Measurements from ENCODE around the gene ABCA4. TPM values are rescaled to one million over a fixed set of nuclear protein-coding genes. Genes with fewer than 3 reads are reported as not detected.
"Not testable (repeated sequence)": the region's sequence is repeated elsewhere in the genome, so short reads cannot be mapped to it uniquely, and the experiment has no call there.

Gene ABCA4
- total RNA-seq, 2 experiments from 2014 or later = not detected

DNA sequence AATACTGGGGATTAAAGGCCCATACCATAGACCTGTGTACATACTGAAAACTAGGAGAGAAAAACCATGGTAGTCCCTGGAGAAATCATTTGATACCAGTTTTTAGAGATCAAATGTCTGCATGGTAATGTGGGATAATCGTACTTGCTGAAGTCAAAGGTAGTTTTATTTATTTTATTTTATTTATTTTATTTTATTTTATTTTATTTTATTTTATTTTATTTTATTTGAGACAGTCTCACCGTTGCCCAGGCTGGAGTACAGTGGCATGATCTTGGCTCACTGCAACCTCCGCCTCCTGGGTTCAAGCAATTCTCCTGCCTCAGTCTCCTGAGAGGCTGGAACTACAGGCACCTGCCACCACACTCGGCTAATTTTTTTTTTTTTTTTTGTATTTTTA lies 122.4 kb downstream of the ABCA4 start:
- H3K36me3 Mint-ChIP-seq (ENCODE audit: low read depth); CTCF ChIA-PET: not testable (repeated sequence)

DNA sequence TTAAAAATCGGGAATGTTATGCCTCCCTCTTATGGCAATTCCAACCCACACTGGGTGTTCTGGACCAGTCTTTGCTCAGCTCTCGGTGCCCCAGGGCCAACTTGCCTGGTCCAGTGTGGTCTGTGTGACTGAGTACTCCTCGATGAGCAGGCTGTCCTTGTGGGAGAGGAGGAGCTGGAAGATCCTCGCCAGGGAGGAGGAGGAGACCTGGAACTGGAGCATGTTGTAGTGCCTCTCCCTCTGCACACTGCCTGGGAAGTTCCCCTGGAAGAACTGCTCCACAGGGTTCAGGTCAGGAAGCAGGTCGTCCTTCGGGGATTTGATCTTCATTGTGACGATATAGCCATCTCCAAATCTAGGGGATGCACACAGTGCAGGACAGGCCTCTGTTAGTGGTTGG lies 123.2 kb downstream of the ABCA4 start:
- Mint-ChIP-seq H3K4me1 (peaks cover 7% of the 10 kb centered on the region), H3K9me3 (no peaks in the 10 kb centered on the region), H3K4me3 (no peak overlapping the region), H3K27me3 (peaks cover 38% of the 10 kb centered on the region), H3K27ac (no peak overlapping the region), H3K36me3 (ENCODE audit: low read depth) (no peaks in the 10 kb centered on the region)
- ChIA-PET POLR2A (no interaction called here), CTCF (no interaction called here)
- no peak for DNase-seq

More for the DNA sequence above, 122.4 kb downstream of the ABCA4 start:
- H3K4me1 Mint-ChIP-seq, POLR2A ChIA-PET, H3K9me3 Mint-ChIP-seq, H3K4me3 Mint-ChIP-seq, H3K27ac Mint-ChIP-seq, DNase-seq: not testable (repeated sequence)
- peaks cover 38% of the 10 kb centered on the region for H3K27me3 Mint-ChIP-seq

DNA sequence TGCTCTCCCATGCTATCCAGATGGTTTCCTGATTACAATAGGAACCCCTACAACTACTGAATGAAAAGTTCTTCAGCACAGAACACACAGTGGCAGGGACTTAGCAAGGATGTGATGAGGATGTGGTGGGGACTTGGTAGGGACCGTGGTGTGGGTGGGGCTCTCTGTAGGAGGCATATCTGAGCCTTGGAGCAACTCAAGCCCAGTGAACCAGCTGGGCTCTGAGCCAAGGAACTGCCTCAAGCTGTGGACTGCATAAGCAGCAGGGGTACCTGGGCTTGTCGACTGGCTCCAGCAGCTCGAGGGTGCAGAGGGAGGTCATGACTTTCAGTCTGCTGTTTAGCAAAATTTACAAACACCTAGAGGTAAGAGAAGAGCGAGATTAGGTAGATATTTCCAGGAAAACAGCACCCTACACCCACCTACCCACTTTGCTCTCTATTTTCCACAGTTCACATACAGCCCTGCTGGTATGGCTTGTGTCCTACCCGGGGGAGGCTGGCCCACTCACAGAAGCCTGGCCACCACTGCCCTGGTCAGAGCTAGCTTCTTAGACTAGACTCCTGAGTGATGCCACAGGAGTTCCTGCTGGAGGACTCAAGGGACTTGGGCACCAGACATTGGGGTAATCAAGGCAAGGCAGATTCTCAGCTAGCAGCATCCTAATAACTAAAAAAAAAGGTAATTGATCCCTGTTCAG lies 125.0 kb downstream of the ABCA4 start:
- Mint-ChIP-seq H3K27ac (no peak overlapping the region), H3K4me1 (peaks cover 7% of the 10 kb centered on the region), H3K4me3 (no peak overlapping the region), H3K36me3 (ENCODE audit: low read depth) (no peaks in the 10 kb centered on the region), H3K9me3 (no peaks in the 10 kb centered on the region), H3K27me3 (peaks cover 41% of the 10 kb centered on the region)
- no peak for DNase-seq
- ChIA-PET CTCF (no interaction called here), POLR2A (no interaction called here)

DNA sequence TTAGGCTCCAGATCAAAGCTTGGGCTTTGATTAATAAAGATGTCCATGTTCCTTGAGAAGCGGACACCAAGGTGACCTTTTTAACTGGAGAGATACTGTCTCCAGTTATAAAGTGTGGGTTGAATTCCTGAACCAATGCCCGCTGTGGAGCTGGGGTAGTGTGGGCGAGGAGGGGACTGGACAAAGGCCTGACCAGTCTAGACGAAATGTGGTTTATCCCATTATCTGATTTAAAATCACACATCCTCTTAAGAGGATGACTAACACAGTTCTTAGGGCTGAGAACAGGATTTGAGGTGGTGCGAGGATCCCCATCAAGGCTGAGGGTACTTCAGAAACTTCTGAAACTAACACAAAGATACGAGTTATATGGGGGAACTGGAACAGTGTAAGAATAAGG lies 127.2 kb downstream of the ABCA4 start:
- Mint-ChIP-seq H3K4me3 (no peak overlapping the region), H3K27ac (no peak overlapping the region), H3K9me3 (no peaks in the 10 kb centered on the region), H3K36me3 (ENCODE audit: low read depth) (no peaks in the 10 kb centered on the region), H3K27me3 (peaks cover 47% of the 10 kb centered on the region), H3K4me1 (peaks cover 7% of the 10 kb centered on the region)
- POLR2A ChIA-PET = no interaction called here
- no peak for DNase-seq
- CTCF ChIA-PET = no interaction called here

DNA sequence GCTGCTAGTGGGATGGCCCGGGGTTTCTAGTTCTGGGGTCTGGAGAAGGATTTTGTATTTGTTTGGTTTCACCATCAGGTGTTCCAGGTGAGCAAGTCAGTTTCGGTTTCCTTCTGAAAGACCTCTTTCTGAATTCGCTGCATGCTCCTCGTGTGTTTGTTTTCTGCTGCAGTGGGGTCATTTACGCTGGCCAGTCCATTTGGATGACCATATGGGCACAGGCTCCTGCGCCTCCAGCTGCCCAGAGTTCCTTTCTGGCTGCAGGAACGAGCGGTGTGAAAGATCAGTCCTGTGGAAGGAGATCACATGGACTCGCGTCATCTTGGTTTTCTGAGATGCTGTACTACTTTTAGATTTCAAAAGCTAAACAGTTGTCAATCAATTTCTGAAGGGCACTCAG lies 128.0 kb downstream of the ABCA4 start:
- Mint-ChIP-seq H3K9me3 (no peaks in the 10 kb centered on the region), H3K27me3 (peaks cover 49% of the 10 kb centered on the region), H3K4me3 (no peak overlapping the region), H3K4me1 (peaks cover 7% of the 10 kb centered on the region), H3K36me3 (ENCODE audit: low read depth) (no peaks in the 10 kb centered on the region), H3K27ac (no peak overlapping the region)
- POLR2A ChIA-PET = no interaction called here
- CTCF ChIA-PET = interaction anchor here (1.2 kb wide), 1 partner anchor 47 kb away, joined by 3 read pairs; no protein-coding TSS in a partner anchor
- no peak for DNase-seq

DNA sequence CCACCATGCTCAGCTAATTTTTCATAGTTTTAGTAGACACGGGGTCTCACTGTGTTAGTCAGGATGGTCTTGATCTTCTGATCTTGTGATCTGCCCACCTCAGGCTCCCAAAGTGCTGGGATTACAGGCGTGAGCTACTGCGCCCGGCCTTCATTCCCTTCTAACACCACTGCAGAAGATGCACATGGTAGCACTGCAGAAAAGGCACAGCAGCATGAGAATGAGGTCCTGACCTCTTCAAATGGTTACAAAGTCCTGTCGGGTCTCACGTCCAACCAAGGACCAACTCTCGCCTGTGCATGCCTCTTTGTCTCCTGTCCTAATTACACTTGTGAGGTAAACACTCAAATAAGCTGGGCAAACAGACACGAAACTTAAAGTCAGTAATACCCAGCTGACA lies 128.8 kb downstream of the ABCA4 start:
- ChIA-PET CTCF (interaction anchor here (1.2 kb wide), 1 partner anchor 47 kb away, joined by 3 read pairs; no protein-coding TSS in a partner anchor), POLR2A (no interaction called here)
- H3K9me3 Mint-ChIP-seq = no peaks in the 10 kb centered on the region
- no peaks in the 10 kb centered on the region for H3K36me3 Mint-ChIP-seq (ENCODE audit: low read depth)
- DNase-seq = no peak
- no peak overlapping the region for H3K4me3 Mint-ChIP-seq
- H3K27ac Mint-ChIP-seq = no peak overlapping the region
- peaks cover 7% of the 10 kb centered on the region for H3K4me1 Mint-ChIP-seq
- H3K27me3 Mint-ChIP-seq = peaks cover 55% of the 10 kb centered on the region

DNA sequence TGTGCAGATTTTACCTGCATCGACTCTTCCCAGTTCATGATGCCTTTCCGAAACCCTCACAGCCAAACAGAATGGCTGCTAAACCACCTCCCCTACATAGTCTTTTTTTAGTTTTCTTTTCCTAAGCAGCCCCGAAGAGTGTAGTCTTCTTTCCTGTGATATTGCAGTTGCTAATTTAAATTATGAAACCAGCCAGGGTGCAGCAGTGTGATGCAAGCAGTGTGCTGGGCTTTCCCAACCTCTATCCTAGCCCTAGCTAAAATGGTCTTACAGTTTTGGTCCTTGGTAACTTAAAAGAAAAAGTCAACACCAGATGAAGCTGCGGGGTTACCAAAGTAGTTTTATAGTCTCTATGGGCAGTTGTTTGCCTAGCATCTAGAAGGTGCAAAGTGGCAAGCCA lies 129.7 kb downstream of the ABCA4 start:
- no peak for DNase-seq
- CTCF ChIA-PET = no interaction called here
- H3K4me1 Mint-ChIP-seq = peaks cover 7% of the 10 kb centered on the region
- H3K4me3 Mint-ChIP-seq = no peak overlapping the region
- peaks cover 56% of the 10 kb centered on the region for H3K27me3 Mint-ChIP-seq
- H3K27ac Mint-ChIP-seq = no peak overlapping the region
- H3K9me3 Mint-ChIP-seq = no peaks in the 10 kb centered on the region
- no peaks in the 10 kb centered on the region for H3K36me3 Mint-ChIP-seq (ENCODE audit: low read depth)
- POLR2A ChIA-PET = no interaction called here

DNA sequence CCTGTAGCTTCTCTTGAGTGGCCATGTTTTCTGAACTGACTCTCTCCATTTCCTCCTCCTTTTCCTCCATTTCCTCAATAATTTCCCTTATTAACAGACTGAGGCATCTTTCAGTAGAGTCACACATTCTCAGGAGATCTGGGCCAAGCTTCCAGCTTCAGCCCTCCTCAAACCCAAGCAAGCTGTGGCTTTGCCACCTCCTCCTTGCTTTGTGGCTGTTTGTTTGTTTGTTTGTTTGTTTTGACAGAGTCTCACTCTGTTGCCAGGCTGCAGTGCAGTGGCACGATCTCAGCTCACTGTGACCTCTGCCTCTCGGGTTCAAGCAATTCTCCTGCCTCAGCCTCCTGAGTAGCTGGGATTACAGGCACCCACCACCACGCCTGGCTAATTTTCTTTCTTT lies 130.5 kb downstream of the ABCA4 start:
- DNase-seq; H3K9me3 Mint-ChIP-seq; H3K4me3 Mint-ChIP-seq; H3K36me3 Mint-ChIP-seq (ENCODE audit: low read depth); POLR2A ChIA-PET; H3K4me1 Mint-ChIP-seq; H3K27ac Mint-ChIP-seq: not testable (repeated sequence)
- peaks cover 51% of the 10 kb centered on the region for H3K27me3 Mint-ChIP-seq
- CTCF ChIA-PET = interaction anchor here (1.1 kb wide), 1 partner anchor 36 kb away, joined by 3 read pairs; no protein-coding TSS in a partner anchor

DNA sequence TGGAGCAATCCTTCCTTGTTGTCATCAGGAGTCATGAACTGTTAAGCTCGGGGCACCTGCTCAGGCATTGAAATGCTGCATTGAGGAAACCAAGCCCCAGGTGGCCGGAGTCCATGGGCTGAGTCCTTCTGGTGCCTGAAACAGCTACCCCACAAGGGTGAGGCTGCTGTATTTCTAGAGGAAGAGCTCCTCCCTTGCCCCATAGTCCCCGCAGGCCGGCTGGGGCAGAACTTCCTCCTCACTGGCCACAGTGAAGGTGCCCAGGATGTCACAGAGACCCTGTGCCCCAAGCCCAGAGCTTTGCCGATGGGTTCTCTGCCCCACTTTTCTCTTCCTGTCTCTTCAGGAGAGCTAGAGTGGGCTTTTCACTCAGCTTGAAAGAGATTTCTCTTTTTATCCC lies 130.9 kb downstream of the ABCA4 start:
- Mint-ChIP-seq H3K27ac (no peak overlapping the region), H3K27me3 (peaks cover 47% of the 10 kb centered on the region), H3K9me3 (no peaks in the 10 kb centered on the region), H3K4me3 (no peak overlapping the region), H3K36me3 (ENCODE audit: low read depth) (no peaks in the 10 kb centered on the region), H3K4me1 (peaks cover 2% of the 10 kb centered on the region)
- ChIA-PET POLR2A (no interaction called here), CTCF (interaction anchor here (1.1 kb wide), 1 partner anchor 36 kb away, joined by 3 read pairs; no protein-coding TSS in a partner anchor)
- DNase-seq = no peak

DNA sequence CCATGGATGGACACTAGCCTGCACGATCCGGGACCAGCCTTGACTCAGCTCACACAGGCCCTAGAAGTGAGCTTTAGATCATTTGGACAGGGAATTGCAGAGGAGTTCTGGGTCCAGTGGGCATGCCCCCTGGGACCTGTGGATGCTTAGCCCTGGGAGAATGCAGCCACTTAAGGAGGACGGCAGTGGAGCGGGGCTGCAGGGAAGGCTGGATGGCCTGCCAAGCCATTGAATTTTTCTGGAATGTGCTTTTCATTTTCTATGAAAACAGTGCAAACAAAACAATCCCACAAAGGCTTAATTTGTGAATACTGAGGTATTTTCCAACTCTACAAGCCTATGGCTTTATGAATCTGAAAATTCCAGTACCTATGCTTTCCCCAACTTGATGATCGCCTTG lies 131.3 kb downstream of the ABCA4 start:
- Mint-ChIP-seq H3K9me3 (no peaks in the 10 kb centered on the region), H3K36me3 (ENCODE audit: low read depth) (no peaks in the 10 kb centered on the region), H3K27ac (no peak overlapping the region), H3K27me3 (peaks cover 43% of the 10 kb centered on the region), H3K4me3 (no peak overlapping the region), H3K4me1 (peaks cover 2% of the 10 kb centered on the region)
- DNase-seq = no peak
- ChIA-PET POLR2A (no interaction called here), CTCF (interaction anchor here (1.1 kb wide), 1 partner anchor 37 kb away, joined by 3 read pairs; no protein-coding TSS in a partner anchor)

DNA sequence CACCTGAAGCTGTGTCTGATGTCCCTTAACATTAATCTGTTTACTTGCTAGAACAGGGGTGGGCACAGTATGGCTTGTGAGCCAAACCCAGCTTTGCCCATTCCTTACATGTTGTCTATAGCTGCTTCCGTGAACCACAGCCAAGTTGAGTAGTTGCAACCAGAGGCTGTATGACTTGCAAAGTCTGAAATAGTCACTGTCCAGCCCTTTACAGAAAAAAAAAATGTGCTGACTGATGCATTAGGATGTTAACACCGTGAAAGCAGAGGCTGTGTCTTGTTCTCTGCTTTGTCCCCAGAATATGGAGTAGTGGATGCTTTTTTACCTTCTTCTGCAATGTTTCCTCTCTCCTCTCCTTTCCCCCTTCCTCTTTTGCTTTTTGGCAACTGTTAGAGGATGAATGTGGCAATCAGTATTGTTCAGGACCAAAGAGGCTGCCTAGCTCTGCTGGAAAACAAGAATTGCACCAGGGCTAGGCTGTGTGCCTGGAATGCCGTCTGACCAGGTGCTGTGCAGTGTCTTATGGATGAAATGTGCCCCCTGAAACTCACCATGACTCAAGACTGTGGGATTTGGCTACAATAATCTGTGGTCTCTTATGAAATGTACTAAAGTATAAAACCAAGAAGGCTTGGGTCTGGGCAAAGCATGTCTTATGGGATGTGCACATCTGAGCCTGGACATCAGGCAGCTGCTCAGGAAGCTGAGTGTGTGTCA lies 132.2 kb downstream of the ABCA4 start:
- H3K27me3 Mint-ChIP-seq = peaks cover 37% of the 10 kb centered on the region
- H3K9me3 Mint-ChIP-seq = no peaks in the 10 kb centered on the region
- ChIA-PET CTCF (interaction anchor here (1.1 kb wide), 1 partner anchor 51 kb away, joined by 7 read pairs; no protein-coding TSS in a partner anchor), POLR2A (no interaction called here)
- H3K27ac Mint-ChIP-seq = no peak overlapping the region
- no peak overlapping the region for H3K4me3 Mint-ChIP-seq
- no peak for DNase-seq
- H3K4me1 Mint-ChIP-seq = peaks cover 2% of the 10 kb centered on the region
- H3K36me3 Mint-ChIP-seq (ENCODE audit: low read depth) = no peaks in the 10 kb centered on the region

DNA sequence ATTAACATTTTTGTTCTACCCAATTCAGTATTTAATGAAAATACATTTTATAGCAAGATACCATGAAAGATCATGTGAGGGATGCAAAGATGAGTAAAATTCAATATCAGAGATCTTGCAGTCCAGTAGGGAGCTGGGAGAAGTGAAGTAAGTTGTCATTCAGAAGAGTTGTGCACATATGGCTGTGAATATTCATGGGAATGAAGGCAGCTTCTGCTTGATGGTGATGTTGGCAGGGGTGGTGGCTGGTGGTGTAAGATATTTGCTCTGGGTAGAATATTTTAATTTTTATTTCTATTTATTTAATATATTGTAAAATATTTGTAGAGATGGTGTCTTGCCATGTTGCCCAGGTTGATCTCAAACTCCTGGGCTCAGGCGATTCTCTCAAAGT lies 139.7 kb downstream of the ABCA4 start:
- ChIA-PET CTCF (interaction anchor here (2.5 kb wide), 1 partner anchor 58 kb away, joined by 10 read pairs; no protein-coding TSS in a partner anchor), POLR2A (no interaction called here)
- Mint-ChIP-seq H3K27me3 (peaks cover 8% of the 10 kb centered on the region), H3K4me1 (no peaks in the 10 kb centered on the region), H3K9me3 (no peaks in the 10 kb centered on the region), H3K27ac (no peak overlapping the region), H3K4me3 (no peak overlapping the region), H3K36me3 (ENCODE audit: low read depth) (no peaks in the 10 kb centered on the region)
- no peak for DNase-seq

DNA sequence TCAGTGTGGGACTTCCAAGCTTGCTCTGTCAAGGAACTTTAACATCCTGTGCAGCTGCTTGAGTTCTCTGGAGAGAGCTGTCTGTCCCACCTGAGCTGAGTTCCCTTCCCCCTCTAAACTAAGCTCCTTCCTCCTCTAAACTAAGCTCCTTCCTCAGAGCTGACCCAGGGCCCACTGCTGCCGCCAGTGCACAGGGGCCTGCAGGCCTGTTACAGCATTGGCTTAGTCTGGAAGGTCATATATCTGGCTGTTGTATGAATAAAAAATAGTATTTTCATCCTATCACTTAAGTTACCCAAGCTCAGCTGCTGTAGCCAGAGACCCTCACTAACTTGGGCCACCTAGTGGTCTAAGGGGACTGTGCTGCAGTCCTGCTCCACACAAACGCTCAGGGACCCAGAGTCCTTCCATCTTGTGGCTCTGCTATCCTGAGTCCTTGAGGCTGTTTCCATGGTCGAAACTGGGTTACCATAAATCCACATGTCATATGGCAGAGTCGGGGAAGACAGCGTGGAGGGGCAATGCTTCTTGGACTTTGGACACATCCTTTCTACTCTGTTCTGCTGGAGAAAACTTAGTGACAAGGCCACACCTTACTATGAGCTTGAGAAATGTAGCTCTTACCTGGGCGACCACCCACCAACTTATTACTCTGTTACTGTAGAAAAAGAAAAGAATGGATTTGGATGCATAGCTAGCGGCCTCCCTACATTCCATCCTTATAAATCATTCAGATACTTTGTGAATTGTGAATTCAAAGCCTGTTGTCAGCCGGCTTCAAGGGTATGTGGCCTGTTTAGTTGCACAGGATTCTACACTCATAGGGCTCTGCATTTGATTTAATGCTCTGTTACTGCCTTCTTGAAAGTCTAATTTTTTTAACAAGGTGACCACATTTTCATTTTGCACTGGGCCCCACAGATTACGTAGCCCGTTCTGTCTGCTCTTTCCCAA lies 140.4 kb downstream of the ABCA4 start:
- H3K27ac Mint-ChIP-seq = no peak overlapping the region
- CTCF ChIA-PET = interaction anchor here (1.2 to 2.5 kb wide), 2 partner anchors 58 to 164 kb away, joined by 3 to 10 read pairs; no protein-coding TSS in a partner anchor

More for the DNA sequence above, 140.4 kb downstream of the ABCA4 start:
- no peak for DNase-seq
- H3K4me1 Mint-ChIP-seq = no peaks in the 10 kb centered on the region
- H3K36me3 Mint-ChIP-seq (ENCODE audit: low read depth) = no peaks in the 10 kb centered on the region
- peaks cover 8% of the 10 kb centered on the region for H3K27me3 Mint-ChIP-seq
- H3K4me3 Mint-ChIP-seq = no peak overlapping the region
- POLR2A ChIA-PET = no interaction called here
- H3K9me3 Mint-ChIP-seq = no peaks in the 10 kb centered on the region
